ENCODE results near the gene SMIM9.

Gene SMIM9

DNA sequence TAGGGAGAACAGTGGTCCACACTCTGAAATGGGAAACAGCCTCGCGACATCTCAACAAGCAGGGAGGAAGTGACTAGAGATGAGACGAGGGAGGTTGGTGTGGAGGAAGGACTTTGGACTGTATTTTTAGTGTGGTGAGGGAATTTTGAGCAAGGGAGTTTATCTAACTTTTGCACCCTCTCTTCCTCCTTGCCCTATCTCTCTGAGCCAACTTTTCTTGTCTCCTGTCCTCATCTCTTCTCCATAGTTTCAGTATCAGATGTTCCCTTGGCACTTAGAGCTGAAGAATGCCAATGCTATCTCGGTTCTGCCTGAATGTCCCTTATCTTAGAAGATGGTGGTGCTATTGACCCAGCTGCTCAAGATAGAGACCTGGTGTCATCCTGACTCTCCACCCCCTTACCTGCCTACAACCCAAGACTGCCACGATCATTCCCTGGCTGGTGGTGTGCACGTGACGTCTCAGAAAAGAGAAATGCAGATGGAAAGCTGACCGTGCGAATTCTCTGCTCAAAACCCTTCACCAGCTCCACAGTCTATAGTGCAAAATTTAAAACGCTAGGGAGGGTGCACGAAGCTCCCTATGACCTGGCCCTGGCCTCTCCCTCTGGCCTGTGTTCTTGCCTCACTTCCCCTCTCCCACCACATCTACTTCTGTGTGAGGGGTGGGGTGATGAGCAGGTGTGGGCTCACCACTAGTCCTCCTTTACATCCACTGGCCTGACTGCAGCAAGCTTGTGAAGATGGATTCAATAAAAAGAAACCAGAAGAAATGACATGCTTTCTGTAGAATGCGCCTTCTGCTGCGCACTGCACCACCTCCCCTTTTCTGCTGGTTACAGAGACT is 50.1 kb downstream of the SMIM9 start:
- no peak for FAIRE-seq
- DNase-seq (ENCODE audit: low spot score) = no peak

DNA sequence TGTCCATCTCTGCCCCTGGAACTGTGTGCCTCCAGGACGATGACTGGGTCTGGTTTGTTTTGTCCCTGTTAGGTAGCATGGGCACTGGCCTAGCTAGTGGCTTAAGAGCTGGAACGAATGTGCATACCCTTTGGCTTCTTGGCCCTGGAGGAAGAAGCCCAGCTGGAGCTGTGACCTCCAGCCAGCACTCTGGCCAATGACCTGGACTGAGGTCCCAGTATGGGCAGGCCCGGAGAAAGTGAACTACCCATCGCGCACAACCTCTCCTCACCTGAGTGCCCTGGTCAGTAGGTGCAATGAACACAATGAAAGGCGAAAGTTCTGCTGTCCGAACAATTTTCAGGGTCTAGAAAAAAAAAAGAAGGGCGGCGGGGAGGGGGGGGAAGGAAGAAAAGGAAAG is 53.5 kb downstream of the SMIM9 start:
- no peak for FAIRE-seq
- no peak for DNase-seq (ENCODE audit: low spot score)

DNA sequence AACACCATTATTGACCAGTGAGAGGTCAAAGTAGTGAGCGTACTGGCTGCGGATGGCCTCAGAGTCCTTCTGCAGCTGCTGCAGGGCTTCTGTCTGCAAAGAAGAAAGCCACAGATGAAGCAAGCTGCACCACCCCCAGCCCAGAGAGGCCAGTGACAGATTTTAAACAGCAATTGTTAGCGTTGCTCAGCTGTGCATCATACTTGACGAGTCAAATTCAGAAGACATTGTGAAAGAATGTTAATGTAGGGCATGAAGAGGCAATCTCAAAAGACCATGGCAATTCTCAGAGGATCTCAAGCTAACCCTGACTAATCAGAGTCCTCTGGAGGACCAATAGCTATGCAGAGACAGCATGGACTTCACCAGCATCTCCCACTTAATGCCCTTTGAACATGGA is 55.2 kb downstream of the SMIM9 start:
- DNase-seq (ENCODE audit: low spot score) (peak; percentile 14), FAIRE-seq (no peak)

DNA sequence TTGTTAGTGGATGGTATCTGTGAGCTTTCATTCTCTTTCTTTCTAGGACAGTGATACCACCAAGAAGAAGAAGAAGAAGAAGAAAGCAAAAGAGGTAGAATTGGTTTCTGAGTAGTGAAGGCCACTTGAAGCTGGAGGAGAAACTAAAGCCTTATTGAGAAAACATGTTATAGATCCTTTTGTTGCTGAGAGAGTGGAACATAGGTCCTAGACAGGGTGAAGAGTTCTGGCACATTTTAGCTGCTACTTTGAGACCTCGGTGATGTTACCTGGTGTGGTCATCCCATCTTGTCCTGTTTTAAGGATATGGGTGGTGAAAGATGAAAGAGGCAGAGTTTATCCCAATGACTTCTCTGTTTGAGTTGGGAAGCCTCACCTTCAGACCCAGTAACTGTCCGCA is 57.7 kb downstream of the SMIM9 start:
- no peak for FAIRE-seq
- DNase-seq (ENCODE audit: low spot score) = no peak

DNA sequence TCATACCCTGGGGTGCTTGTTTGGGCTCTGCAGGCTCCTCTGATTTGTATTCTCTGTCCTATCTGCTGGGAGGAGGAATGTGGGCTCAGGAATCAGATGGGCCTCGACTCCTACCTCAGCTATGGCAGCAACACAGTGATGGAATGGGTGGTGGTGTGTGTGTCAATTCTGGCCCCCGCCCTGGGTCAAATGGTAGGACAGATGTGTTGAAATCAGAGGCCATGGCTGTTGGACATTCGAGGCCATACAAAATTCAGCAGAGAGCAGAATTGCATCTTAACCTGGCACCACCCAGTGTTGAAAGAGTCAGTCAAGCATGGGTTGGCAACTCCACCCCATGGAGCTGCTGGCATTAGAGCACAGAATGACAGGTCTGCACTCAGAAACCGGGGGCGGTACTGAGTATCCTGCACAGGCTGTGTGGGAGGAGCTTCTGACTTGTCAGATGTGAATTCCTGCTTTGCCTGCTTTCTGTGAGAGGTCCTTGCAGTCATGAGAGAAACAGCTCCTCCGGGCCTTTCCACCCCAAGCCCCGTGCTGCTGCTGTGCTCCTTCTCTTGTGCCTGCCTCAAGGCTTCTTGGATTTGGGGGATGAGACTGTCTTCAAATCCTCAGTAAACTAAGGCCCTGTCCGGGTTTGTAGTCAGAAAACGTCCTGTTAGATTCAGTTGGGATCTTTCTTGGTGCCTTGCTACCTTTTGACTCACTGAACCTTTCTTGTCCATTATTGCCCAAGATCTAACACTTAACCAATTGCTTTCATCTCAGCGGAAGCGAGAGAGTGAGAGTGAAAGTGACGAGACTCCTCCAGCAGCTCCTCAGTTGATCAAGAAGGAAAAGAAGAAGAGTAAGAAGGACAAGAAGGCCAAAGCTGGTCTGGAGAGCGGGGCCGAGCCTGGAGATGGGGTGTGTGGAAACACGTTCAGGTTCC is 58.8 kb downstream of the SMIM9 start:
- DNase-seq (ENCODE audit: low spot score) (peak; percentile 51), FAIRE-seq (peak; percentile 68)

DNA sequence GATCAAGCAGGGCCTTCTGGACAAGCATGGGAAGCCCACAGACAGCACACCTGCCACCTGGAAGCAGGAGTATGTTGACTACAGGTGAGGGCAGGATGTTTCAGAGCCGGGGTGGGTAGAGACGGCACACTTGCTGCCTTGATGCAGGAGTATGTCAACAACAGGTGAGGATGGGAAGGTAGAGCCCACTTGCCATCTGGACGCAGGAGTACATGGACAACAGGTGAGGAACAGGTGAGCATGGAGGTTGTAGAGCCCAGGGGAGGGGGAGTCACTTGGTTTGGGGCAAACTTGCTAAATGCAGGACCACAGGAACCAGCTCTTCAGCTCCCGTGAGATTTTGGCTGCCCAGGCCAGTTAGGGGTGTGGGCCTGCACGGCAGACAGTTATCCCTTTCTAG is 59.8 kb downstream of the SMIM9 start:
- no peak for FAIRE-seq

More for the DNA sequence above, 59.8 kb downstream of the SMIM9 start:
- DNase-seq (ENCODE audit: low spot score) = no peak

Data from RCC 7860 (cell line).